ENCODE measurements around the gene KLHDC8A.
"Not testable (repeated sequence)": the region's sequence is repeated elsewhere in the genome, so short reads cannot be mapped to it uniquely, and the experiment has no call there.

Gene KLHDC8A

DNA sequence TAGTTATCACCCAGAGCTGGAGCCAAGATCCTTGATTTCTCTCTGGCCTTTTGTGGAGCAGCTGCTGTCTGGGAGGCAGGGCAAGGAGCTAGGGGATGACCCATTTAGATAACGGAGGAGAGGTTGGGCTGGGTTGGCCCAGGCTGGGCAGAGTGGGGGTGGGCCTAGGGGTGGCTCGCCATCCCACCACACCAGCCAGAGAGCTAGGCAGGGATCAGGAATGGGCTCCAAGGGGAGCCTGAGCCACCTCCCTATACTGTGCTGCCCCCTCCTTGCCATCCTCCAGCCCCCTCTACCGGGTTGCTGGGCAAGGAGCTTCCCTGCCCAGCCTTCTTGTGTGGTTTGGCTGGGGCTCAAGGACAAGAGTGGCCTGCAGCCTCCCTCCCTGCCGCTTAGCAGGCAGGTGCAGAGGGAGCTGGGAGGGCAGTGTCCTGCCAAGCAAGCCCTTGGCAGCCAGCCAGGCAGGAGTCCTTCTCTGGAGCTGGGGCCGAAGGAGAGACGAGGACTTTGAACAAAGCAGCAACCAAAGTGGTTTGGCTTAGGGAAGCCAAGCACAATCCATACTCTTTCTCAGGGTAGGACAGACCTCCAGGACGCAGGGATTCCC is 39.3 kb downstream of the KLHDC8A start:
- ATAC-seq: no peak

DNA sequence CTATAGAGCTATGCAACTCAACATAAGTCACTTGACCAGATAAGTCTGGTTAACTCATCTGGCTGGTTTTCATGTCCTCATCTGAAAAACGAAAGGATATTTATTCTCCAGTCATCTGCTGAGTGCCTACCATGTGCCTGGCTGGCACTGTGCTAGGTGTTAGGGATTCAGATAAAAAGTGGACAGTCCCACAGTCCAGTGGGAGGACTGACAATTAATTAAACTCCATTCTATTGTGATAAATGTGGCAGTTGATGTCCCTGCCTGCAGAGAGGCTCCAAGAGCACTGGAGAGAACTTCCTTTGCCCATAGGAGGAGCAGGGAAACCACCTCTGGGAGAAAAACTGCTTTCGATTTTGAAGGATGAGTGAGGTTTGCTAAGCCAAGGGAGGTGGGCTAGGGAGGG is 40.6 kb downstream of the KLHDC8A start:
- ATAC-seq: peak in 1 of 2 donors; percentile 34

DNA sequence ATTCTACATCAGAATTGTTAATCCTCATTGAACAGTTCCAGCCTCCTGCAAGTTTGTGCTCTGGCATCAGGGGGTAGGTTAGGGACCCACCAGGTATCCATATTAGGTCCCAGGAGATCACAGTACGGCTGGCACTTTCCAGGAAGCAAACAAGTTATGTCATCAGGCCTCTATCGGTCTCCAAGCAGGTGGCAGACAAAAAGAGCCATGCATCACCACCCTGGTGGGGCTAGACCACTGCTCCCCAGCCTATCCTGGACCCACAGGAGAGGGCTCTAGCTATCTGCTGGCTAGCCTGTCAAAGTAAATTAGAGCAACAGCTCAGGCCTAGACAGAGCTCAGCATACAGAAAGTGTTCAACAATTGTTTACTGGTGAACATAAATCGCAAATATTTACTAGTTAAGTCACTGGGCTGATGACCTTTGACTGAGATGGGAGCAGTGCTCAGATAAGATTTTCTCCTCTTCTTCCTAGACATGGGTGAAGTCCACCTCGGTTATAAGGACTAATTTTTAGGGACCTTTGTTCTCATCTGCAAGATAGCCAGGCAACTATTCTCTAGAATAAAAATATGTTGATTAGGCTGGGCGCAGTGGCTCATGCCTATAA is 41.6 kb downstream of the KLHDC8A start:
- no peak for ATAC-seq

DNA sequence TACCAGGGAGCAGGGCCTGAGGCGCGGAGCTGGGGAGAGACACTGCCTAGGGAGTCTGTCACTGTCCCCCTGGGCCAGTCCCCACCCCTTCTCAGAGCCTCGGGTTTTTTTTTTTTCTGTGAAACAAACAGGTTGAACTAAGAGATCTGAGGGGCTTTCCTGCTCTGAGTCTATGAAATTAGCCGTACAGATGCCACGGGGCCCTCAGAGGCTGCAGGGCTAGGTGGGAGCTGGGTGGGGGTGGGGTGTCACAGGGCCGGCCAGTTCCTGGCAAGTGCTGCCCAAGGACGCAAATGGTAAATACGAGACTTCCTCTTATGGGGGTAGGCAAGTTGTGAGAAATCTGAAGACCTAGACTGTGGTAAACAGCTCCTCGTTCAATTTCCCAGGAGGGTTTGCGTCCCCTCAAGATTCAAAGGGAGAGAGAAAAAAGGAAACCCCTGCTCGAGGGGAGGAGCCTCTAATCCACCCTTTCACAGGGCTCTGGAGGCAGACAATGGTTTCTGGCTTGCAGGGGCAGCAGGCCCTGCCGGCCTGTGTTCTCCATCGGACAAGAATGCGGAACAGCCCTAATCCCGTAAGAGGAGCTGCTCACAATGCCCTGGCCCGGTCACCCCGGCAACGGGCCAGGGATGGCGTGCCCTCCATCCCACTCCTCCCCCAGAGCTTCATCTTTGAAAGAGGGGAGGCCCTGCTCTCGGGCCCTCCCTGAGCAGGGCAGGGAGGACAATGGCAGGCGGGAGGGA is 43.0 kb downstream of the KLHDC8A start:
- ATAC-seq: peak; percentile 78 to 80

DNA sequence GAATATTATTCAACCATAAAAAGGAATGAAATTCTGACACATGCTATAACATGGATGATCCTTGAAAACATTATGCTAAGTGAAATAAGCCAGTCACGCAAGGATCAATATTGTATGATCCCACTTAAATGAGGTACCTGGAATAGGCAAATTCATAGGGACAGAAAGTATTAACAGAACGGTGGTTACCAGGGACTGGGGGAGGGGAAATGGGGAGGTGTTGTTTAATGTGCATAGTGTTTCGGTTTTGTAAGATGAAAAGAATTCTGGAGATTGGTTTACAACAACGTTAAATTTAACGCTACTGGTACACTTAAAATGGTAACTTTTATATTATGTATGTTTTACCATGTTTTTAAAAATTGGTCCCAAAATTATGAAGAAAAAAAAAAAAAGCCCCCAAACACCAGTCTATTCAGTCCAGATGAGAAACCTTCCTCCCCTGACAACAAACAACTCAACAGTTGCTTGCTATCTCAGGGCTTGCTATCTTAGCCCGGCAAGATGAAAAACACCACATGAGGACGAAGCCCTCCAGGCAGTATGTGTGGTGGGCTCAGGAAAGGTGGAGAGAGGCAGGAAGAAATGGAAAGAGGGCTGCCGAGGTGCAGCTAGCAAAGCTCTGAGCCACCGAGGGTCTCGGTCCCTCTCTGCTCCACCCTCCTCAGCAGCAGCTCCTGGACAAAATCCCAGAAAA is 43.7 kb downstream of the KLHDC8A start:
- no peak for ATAC-seq

DNA sequence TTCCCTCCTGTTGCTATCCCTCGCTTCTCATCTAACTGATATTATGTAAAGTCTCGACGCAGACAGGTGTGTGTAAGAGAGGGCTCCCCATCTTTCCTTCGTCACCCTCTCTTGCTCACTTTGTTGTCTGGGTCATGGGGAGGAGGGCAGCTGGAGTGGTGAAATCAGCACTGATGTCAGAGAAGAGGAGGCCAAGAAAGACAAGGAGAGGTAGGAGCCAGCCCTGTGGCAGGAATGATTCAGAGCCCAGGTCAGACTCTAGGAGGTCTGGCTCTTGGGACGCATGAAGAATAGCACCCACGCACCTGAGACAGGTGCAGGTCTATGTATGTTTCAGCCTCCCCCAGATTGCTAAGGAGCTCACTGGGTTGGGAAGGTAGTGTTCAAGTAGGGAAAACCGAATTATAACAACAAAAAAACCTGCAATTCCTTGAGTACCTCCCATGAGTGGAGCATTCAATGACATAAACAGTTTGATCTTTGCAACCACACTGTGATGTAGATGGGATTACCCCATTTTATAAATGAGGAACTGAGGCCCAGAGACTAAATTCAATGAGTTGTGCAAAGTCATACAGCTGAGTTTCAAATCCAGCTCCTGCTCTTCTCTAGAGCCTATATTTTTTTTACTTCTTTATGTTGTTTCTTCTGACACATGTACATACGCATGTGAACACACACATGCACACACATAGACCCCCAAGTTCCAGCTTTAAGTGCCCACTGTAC is 45.6 kb downstream of the KLHDC8A start:
- ATAC-seq: no peak

DNA sequence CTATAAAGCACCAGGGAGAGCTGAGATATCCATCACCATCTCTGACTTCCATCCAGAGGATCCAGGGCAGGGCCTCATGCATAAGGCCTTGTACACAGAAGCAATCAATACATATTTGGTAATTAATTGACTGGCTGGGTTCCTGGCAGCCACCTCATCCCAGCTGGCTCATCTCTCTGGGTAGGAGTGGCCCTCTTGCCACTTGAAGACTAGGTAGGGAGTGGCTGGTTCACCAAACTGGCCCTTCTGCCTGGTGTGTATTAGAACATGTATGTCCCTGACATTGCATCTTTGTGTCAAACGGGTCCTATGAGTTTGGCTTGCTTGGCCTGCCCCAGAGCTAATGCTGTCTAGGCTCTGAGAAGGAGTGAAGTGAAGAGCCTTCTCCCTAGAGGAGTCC is 47.0 kb downstream of the KLHDC8A start:
- ATAC-seq: no peak

DNA sequence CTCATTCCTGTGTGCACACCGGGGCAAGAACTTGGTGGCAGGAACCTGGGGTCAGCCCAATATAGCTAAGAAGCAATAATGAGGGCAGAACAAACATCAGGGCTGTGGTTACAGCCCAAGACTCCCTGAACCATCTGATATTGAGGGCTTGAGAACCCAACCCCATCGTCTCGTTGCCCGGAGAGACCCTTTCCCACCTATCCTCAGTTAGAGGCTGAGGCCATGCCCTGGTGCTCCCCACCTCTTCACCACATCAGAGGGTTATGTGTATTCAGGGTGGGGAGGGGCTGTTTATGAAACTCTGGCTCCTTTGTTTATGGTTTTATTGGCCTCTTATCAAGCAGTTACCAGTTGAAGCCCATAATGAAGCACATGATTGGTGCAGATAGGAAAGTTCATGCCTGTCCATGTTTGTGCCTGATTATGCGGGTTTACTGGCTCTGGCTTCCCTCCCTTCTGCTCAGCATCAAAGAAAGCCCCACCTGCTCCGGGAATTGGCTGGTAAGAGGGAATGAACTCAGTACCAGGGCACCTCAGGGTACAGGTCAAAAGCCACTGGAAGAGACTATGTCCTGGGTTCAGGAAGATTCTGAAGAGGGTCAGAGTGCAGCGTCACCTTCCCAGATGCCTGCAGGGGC is 49.7 kb downstream of the KLHDC8A start:
- ATAC-seq: no peak

DNA sequence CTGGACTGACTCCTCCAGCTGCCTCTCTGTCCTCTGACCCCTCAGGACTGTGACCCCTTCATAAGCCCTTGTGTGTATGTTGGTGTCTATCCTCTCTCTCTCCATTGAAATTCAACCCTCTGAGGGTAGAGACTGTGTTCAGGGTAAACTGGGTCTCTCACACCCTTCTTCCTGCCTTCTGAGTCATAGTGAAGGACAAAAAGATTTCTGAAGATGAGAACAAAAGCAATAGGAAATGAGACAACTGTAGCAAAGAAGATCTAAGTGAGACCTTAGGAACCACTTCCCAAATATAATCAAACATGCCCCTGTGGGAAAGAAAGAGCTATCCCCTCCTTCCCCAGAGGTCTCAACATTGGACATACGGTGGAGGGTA is 52.0 kb downstream of the KLHDC8A start:
- no peak for ATAC-seq

DNA sequence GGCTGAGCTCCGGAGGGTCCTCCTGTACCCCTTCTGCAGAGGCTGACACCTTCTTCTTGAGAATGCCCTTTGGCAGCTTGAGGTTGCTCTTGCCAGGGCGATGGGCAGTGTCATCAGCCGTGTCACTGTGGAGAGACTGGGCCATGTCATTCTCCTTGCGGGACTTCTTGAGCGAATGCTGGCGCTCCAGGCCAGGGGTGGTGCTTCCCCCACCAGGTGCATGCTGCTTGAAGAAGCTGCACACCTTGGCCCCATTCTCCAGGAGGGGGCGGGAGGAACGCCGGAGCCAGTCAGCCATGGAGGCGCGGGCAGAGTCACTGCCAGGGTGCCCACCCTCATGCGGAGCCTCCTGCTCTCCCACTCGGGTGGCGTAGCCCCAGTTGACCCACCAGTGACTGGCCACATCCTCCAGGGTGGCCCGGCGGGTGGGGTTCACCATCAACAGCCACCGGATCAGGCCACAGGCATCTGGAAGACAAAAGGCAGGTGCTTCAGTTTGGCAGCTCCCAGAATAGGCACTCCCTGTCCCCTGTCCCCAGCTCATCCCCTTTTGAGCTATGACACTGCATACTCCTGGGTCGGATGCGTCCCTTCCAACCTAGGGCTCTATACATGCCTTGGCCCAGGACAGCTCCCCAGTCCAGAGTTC is 52.6 kb downstream of the KLHDC8A start:
- ATAC-seq: no peak

DNA sequence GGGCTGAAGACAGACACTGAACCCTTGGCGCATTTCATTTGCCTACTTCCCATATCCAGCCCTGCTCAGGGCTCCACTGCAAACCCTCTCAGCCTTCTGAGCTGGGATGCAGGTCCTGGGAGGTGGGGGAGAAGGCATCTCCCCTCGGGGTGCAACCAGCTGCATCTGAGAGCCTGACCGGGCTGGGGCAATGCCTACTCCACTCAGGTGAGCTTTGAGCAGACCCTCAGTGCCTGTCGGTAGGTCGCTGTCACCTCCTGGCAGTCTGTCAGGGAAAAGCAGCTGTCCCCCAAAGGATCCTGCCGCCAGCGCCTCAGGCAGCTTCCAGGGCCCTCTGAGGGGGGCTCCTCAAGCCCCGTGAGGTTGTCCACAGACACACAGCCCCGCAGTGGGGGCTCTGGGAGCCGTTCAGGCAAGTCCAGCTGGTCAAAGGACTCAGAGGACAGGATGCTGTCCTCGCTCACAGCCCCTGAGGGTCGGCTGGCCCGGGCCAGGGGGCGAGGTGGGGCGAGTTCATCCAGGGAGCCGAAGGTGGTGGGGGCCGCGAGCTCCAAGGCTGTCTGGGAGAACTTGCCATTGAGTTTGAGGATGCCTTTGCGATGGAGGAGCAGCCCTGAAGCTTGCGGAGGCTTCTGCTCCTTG is 53.4 kb downstream of the KLHDC8A start:
- ATAC-seq: no peak

DNA sequence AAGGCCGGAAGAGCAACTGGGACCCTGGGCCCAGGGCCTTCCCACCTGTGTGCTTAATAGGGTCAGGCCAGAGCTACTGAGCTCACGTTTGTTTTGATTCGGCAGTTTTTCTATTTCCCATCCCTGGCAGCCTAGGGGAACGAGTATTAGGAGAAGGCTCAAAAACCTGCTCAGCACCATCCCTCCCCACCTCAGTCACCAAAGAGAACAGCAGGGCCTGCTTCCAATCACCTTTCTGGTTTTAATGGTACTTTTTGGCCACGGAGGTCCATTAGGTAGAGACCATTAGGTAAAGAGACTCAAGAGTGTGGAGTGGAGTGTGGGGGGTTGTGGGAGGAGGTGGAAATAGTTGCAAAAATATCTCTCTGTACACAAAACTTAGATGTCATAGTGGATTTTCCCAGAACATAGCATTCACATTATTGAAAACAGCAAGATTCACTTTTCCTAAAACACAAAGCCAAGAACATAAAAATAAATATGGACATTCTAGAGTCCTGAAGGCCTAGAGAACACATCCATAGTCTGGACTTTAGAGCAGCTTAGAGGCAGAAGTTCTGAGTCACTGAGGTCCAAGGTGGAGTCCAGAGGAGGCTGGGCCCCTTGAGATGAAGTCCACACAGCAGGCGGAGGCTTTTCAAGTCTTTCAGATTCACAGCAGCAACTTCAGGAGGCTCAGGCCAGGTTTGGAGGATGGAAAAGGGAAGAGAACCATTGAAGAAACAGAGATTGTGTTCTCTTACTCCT is 54.7 kb downstream of the KLHDC8A start:
- no peak for ATAC-seq

DNA sequence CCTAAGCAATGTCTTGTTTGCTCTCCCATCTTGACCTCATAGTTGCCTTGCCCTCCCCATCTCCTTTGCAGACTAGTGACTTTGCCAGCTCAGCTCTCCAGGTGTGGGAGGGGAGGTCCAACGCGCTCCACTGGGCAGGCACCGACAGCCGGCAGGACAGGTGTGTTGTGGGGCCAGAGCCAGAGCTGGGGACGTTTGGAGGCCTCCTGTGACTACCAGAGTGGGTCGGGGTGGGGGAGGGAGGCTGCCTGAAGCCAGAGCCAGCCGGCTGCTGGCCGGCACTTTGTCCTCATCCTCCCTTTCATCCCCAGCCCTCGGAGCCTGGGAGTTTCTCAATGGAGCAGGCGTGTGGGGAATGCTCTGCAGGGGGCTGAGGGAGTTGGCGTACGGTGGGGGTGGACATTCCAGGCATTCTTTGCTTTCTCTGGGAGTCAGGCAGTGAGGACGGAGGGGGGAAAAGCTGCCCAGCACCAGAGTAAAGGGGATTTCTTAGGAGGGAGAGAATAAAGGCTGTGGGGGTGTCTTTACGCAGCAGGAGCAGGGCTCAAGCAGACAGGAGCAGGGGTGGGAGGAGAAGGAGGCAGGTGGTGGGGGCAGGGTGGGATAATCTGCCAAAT is 55.4 kb downstream of the KLHDC8A start:
- no peak for ATAC-seq

DNA sequence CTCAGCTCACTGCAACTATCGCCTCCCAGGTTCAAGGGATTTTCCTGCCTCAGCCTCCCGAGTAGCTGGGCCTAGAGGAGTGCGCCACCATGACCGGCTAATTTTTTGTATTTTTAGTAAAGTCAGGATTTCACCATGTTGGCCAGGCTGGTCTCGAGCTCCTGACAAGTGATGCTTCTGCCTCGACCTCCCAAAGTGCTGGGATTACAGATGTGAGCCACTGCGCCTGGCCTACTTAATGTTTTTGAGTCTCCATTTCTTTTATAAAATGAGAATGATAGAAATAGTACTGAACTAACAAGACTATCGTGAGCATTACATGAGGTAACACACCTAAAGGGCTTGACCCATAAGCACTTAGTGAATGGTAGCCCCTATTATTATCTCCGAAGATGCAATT is 56.6 kb downstream of the KLHDC8A start:
- no peak for ATAC-seq

DNA sequence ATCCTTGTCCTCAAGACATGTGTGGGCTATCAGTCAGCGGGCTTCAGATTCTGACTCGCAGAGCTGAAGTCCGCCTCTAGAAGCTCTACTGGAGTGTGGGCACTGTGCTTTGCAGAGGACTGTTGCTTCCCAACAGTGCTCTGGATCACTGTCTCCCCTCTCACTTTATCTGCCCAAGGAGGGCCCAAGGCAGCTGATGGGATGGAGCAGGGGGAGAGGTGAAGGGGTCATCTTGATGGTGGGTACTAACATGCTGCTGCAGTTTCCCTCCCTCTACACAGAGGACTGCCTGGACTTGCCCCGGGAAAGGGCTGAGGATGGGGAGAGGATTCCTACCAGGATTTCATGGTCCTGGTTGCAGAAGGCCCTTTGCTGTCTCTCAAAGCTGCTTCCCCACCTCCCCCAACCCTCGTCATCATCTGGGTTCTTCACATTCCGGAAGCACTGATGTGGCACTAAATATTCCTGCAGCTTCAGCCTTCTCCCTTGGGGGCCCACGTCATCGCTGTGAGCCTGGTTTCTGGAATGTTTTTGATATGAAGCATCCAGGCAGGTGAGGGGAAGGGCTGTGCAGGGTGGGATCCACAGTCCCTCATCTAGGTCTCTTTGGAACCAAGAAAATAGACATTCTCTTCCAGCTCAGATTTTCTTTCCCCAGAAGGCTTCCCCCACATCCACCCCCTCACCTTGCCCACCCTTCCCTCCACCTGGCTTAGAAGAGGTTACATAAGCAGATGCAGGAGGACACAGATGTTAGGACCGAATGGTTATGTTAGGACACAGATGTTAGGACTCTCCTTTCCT is 58.3 kb downstream of the KLHDC8A start:
- no peak for ATAC-seq

DNA sequence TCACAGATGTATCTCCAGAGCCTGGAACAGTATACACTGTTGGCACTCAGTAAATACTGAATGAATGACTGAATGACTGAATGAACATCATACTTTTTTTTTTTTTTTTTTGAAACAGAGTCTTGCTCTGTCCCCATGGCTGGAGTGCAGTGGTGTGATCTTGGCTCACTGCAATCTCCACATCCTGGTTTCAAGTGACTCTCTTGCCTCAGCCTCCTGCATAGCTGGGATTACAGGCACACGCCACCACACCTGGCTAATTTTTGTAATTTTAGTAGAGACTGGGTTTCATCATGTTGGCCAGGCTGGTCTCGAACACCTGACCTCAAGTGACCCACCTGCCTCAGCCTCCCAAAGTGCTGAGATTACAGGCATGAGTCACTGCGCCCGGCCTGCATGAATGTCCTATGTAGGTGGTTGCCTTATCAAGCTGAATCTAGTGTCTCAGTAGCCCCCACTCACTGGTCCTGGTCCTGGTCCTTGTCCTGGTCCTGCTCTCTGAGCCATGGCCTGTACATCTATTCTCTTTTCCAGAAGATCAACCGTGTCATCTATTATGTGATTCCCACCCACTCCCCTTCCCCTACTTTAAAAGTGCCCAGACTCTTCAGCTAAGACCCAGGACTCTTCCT is 59.1 kb downstream of the KLHDC8A start:
- not testable (repeated sequence) for ATAC-seq

DNA sequence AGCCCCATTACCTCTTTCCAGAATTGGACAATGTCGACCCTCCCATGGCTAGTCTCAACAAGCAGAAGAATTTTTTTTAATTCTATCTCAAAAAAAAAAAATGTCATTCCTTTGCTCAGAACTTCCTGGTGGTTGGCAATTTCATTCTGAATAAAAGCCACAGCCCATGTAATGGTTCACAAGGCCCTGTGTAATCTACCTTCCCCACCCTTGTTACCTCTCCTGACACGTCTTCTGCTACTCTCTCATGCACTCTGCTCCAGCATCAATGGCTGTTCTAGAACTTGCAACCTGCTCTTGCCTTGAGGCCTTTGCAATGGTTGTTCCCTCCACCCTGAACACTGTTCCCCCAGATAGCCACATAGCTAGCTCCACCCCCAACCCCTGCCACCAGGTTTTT is 60.6 kb downstream of the KLHDC8A start:
- ATAC-seq: no peak

DNA sequence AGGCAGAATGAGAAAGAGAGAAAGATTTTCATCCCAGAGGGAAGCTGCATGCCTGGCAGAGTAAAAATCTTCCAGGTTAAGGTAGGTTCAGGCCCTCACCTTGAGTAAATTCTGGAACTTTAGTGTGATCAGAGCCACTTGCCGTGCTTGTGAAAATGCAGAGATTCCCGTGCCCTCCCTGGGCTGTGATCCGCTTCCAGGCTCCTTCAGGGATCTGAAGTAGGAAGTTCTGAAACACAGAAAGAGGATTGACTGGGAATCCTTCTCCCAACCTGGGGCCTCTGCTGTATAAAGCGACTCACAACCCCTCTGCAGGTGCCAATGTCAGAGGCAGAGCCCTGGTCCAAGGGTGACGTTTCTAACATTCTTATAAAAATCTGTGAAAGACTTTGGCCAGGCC is 61.8 kb downstream of the KLHDC8A start:
- ATAC-seq: no peak
